Tongue (tissue), 2 donors: Measurements from ENCODE around the gene CACNA2D3. TPM values are rescaled to one million over a fixed set of nuclear protein-coding genes. Genes with fewer than 3 reads are reported as not detected.
A peak's percentile ranks its signal among the peaks of the same experiment; 100 is the strongest.

Experiments used
- DNase-seq: peaks from one replicate; pipeline ENCODE4 v3.0.0-alpha.2; 2015
- total RNA-seq: library from RNA; depleted of rRNA; stranded (reverse); fragments of >200 nt; gene quantifications from one replicate; pipeline ENCODE4 v1.2.3, GENCODE V29; 2014

Gene CACNA2D3
- total RNA-seq, 1 donor from 2014 or later, result 2.5 TPM

DNA sequence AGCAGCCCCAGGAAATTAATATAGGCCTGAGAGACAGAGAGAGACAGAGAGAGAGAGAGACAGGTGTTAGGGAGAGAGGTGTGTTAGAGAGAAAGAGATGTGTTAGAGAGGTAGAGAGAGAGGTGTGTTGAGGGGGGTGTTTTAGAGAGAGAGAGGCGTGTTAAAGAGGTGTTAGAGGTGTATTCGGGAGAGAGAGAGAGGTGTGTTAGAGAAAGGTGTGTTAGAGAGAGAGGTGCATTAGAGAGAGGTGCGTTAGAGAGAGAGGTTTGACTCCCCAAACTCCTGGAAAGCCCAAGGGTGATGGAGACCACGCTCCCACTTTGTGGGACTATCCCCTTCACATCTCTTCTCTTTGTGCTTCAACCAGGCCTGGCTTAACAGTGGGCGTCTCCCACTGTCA lies 95.5 kb downstream of the CACNA2D3 start:
- no peak for DNase-seq

GRCh38 chr3:54222316-54222715 lies 100.0 kb downstream of the CACNA2D3 start:
- no peak for DNase-seq

GRCh38 chr3:54223063-54223462 lies 100.7 kb downstream of the CACNA2D3 start:
- no peak for DNase-seq

DNA sequence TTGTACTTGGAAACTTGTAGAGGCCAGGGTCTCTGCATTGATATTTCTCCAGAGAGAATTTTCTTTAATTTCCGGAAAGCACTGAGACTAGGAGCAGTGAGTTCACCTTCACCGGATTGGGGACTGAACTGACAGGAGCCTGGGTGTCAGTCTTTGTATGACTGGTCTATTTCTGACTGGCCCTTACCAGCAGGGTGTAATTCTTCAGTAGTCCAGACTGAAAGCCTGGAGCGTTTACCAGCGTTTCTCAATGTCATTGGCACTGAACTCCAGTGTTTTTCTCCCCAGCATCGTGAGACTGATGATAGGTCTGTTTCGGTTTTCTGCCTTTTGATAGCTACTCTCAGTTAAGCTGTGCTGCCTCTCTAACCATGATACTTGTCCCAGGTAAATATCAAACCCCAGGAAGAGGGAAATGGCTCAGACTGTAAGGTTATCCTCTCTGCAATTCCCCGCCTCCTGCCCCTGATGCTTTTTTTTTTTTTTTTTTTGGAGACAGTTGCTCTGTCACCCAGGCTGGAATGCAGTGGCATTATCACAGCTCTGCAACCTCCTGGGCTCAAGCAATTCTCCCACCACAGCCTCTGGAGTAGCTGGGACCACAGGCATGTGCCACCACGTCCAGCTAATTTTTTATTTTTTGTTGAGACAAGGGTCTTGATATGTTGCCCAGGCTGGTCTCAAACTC lies 103.6 kb downstream of the CACNA2D3 start:
- no peak for DNase-seq

GRCh38 chr3:54228806-54229205 lies 106.5 kb downstream of the CACNA2D3 start:
- DNase-seq, result no peak

DNA sequence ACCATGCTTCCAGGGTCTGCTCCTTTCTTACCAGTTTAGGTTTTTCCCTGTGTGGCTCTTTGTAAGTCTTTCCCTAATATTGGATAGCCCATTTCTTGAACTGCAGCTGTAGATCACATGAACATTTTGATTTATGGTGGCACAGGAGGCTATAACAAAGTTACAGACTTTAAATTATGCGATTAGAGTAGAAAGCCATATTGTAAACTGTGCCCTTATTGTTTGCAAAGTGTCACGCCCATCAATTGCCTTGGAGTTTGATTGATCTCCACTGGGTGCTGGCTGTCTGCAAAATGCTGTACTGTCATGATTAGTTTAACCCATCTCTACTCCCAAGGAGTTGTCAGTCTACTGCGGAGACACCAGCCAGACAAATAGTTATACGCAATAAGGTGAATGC lies 110.3 kb downstream of the CACNA2D3 start:
- no peak for DNase-seq

GRCh38 chr3:54235998-54236397 lies 113.6 kb downstream of the CACNA2D3 start:
- DNase-seq, result no peak

- no peak for DNase-seq
Observed at GRCh38 chr3:54237109-54237508, 114.8 kb downstream of the CACNA2D3 start.

GRCh38 chr3:54237788-54238502 lies 115.6 kb downstream of the CACNA2D3 start:
- no peak for DNase-seq

- DNase-seq, result no peak
Observed at GRCh38 chr3:54240309-54240708, 118.0 kb downstream of the CACNA2D3 start.

- no peak for DNase-seq
Observed at GRCh38 chr3:54243056-54243931, 120.9 kb downstream of the CACNA2D3 start.

GRCh38 chr3:54243960-54244682 lies 121.8 kb downstream of the CACNA2D3 start:
- no peak for DNase-seq

DNA sequence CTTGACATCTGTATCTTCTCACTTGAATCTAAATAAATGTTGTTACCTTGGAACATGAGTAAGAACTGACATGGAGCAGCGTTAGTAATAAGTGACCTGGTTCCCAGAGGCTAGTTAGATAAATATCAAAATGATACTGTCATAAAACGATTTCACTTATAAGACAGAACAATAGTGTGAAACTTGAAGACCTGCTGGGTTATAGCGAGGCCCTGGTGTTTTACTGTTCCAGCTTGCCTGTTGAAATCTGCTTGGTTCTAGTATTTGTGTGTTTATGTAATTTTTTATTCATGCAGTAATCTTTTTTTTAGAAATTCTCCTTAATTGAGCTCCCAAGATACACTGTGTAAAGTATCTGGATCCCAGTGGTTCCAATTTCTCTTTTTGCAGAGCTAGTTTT lies 129.4 kb downstream of the CACNA2D3 start:
- no peak for DNase-seq

GRCh38 chr3:54257125-54257720 lies 134.9 kb downstream of the CACNA2D3 start:
- no peak for DNase-seq

DNA sequence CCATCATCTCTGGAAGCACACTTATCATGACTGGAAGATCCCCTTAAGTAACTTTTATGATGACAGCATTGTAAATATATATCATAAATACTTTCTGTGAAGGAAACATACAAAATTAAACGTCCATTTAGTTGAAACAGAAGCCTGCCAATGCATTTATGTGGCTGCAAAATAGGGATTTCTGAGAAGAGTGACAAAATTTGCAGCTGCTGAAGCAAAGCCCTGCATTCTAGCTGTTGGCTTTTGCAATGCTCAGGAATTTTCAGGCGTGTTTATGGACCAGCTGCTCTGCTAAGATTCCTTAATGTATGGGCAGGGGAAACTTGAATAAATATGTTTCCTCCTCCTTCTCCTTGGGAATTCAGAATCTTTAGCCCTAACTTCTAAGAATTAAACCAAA lies 137.3 kb downstream of the CACNA2D3 start:
- DNase-seq, result peak; percentile 75

DNA sequence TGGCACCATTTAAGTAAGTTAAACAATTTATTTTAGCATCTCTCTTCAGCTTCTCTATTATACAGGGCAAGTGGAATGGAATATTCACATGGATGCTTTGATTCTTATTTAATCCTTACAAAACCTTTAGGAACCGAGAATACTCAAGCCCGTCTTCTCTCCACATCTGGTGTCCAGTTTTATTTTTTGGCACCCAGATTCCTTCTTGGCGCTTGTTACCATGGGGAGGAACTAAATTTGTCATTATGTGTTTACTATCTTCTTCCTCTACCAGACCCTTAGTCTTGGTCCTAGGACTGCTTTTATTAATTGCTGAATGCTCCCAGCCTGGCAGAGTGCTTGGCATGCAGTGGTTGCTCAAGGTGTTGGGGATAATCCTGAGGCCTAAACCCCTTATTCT lies 138.8 kb downstream of the CACNA2D3 start:
- DNase-seq, result peak; percentile 57

DNA sequence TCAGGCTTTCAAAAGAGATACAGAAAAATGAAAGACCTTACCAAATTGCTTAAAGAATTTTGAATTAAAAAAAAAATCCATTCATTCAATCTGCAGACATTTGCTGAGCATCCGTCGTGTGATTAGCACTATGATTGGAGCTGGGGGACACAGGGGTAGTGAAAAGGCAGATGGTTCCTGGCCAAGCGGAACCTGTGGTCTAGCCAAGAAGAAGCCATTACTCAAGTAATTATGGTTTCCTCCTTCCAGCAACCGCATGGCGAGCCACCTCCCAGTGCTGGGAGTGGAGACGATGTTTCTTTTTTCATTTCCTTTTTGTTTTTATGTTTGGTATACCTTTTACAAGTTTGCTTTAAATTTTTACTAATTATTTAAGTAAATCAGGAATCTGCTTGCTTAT lies 140.2 kb downstream of the CACNA2D3 start:
- DNase-seq, result no peak

- no peak for DNase-seq
Observed at GRCh38 chr3:54262946-54263345, 140.6 kb downstream of the CACNA2D3 start.

GRCh38 chr3:54264050-54264449 lies 141.7 kb downstream of the CACNA2D3 start:
- no peak for DNase-seq

- no peak for DNase-seq
Observed at GRCh38 chr3:54270816-54271526, 148.6 kb downstream of the CACNA2D3 start.

DNA sequence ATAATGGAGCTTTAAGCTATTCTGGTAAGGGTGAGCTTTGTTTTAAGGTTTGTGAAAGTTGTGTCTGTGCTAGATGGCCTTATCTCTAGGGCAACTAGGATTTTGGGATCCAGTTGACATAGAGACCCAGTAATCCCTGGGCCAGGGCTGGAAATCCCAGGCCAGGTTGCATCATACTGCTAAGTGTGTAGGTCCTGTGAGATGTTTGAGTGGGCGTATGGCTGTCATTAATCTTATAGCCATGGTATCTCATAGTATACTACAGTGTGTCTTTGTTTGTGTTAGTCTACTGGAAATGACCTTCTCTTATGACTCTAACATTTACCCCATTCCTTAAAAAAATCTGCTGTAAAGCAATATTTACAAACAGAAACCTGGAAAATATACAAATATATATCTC lies 151.4 kb downstream of the CACNA2D3 start:
- DNase-seq, result no peak
